NCI-H1694 treated with DMSO at 0.1 percent for 48 hours (cell line): ENCODE results near the gene SNX6.
"Not testable (repeated sequence)": the region's sequence is repeated elsewhere in the genome, so short reads cannot be mapped to it uniquely, and the experiment has no call there.

Source experiments
- DNase-seq: peaks from one replicate; lab custom pipeline; 2025; lab: John Stamatoyannopoulos, UW

The SNX6 gene

GRCh38 chr14:34634360-34634771 lies 4.4 kb upstream of the SNX6 start:
- not testable (repeated sequence) for DNase-seq

GRCh38 chr14:34633742-34634141 lies 3.8 kb upstream of the SNX6 start:
- no peak for DNase-seq

- no peak for DNase-seq
Observed at GRCh38 chr14:34632411-34632978, 2.5 kb upstream of the SNX6 start.

- DNase-seq = no peak
Observed at GRCh38 chr14:34629344-34629656, 648 bp downstream of the SNX6 start.

- no peak for DNase-seq
Observed at GRCh38 chr14:34628681-34629135, 1.2 kb downstream of the SNX6 start.

GRCh38 chr14:34623506-34623905 lies 6.4 kb downstream of the SNX6 start:
- no peak for DNase-seq

GRCh38 chr14:34620839-34621238 lies 9.1 kb downstream of the SNX6 start:
- no peak for DNase-seq

- DNase-seq = no peak
Observed at GRCh38 chr14:34620115-34620514, 9.8 kb downstream of the SNX6 start.

GRCh38 chr14:34619471-34619870 lies 10.5 kb downstream of the SNX6 start:
- no peak for DNase-seq

GRCh38 chr14:34616360-34616759 lies 13.6 kb downstream of the SNX6 start:
- no peak for DNase-seq

- DNase-seq = no peak
Observed at GRCh38 chr14:34615507-34615906, 14.4 kb downstream of the SNX6 start.

GRCh38 chr14:34614638-34615037 lies 15.3 kb downstream of the SNX6 start:
- no peak for DNase-seq

- no peak for DNase-seq
Observed at GRCh38 chr14:34610101-34610500, 19.8 kb downstream of the SNX6 start.

GRCh38 chr14:34605461-34605860 lies 24.5 kb downstream of the SNX6 start:
- no peak for DNase-seq

- no peak for DNase-seq
Observed at GRCh38 chr14:34604995-34605394, 25.0 kb downstream of the SNX6 start.

GRCh38 chr14:34596891-34597290 lies 33.1 kb downstream of the SNX6 start:
- no peak for DNase-seq

GRCh38 chr14:34593740-34594375 lies 36.1 kb downstream of the SNX6 start:
- no peak for DNase-seq

- DNase-seq = no peak
Observed at GRCh38 chr14:34592623-34593022, 37.3 kb downstream of the SNX6 start.

GRCh38 chr14:34583525-34583924 lies 46.4 kb downstream of the SNX6 start:
- no peak for DNase-seq

- DNase-seq = no peak
Observed at GRCh38 chr14:34582117-34582680, 47.7 kb downstream of the SNX6 start.

GRCh38 chr14:34580381-34580780 lies 49.6 kb downstream of the SNX6 start:
- DNase-seq = no peak

- DNase-seq = no peak
Observed at GRCh38 chr14:34571771-34572170, 58.2 kb downstream of the SNX6 start.

GRCh38 chr14:34569750-34570149 lies 60.2 kb downstream of the SNX6 start:
- no peak for DNase-seq

- DNase-seq = no peak
Observed at GRCh38 chr14:34568803-34569202, 61.1 kb downstream of the SNX6 start.
